ENCODE results near the gene CIDEB.

- TF ChIP-seq CTCF (IDR thresholded peaks at IDR 0.05) = no peak
- TF ChIP-seq SIN3A (IDR thresholded peaks at IDR 0.05; ENCODE audit: borderline replicate concordance, insufficient read depth, low read depth, low read length) = no peak
- TF ChIP-seq POLR2AphosphoS5 (IDR thresholded peaks at IDR 0.05; ENCODE audit: low read depth, low read length) = no peak
- TF ChIP-seq REST (IDR thresholded peaks at IDR 0.05; ENCODE audit: insufficient read depth in 1 of 2, low read depth in 2 of 2, low read length in 1 of 2) = no peak
- TF ChIP-seq TCF7L2 (IDR thresholded peaks at IDR 0.05; ENCODE audit: low read depth, low read length) = no peak
Measured at GRCh38 chr14:24281636-24282035, 26.1 kb downstream of the CIDEB start.
